ENCODE measurements around the gene FBXW8.

FBXW8 gene

GRCh38 chr12:116990971-116991966 is 80.5 kb downstream of the FBXW8 start:
- DNase-seq (ENCODE audit: low spot score): no peak

- no peak for DNase-seq (ENCODE audit: low spot score)
Measured at GRCh38 chr12:116996093-116996492, 85.3 kb downstream of the FBXW8 start.

GRCh38 chr12:116996621-116997020 is 85.9 kb downstream of the FBXW8 start:
- no peak for DNase-seq (ENCODE audit: low spot score)

GRCh38 chr12:116999066-116999465 is 88.3 kb downstream of the FBXW8 start:
- DNase-seq (ENCODE audit: low spot score): no peak

DNA sequence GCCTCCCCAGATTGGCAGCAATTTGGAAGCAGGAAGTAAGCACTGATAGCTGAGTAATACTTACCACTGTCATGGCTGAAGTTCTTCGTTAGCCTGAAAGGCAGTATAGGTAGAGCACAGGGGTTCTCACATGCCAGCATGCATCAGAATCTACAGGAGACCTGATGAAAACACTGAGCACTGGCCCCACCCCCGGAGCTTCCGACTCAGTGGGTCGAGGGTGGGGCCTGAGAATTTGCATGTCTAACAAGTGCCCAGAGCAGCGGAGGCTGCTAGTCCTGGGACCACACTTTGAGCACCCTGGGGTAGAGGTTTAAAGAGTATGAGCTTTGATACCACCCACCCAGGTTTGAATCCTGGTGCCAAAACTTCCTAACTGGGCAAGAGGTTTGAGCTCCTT is 89.6 kb downstream of the FBXW8 start:
- no peak for DNase-seq (ENCODE audit: low spot score)

GRCh38 chr12:117002051-117002817 is 91.5 kb downstream of the FBXW8 start:
- DNase-seq (ENCODE audit: low spot score): no peak

DNA sequence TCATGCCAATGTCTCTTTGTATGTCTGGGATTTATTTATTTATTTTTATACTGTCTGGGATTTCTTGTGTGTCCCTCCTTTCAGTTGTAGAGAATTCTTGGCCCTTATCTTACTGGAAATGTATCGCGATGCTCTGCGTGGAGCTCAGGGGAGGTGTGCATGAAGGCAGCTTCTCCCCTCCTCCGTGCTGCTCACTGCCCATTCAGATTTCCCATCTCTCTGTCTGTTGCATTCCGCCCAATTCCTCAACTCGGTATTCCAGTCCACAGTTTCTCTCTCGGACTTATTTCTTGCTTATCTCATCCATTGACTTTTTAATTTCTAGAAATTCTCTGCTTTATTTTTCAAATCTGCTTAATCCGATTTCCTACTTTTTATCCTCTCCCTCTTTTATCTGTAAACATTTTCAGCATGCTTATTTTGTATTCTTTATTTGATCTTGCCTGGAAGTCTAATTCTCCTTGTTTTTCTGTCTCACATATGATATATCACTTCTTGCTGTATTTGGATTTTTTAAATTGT is 93.2 kb downstream of the FBXW8 start:
- no peak for DNase-seq (ENCODE audit: low spot score)

DNA sequence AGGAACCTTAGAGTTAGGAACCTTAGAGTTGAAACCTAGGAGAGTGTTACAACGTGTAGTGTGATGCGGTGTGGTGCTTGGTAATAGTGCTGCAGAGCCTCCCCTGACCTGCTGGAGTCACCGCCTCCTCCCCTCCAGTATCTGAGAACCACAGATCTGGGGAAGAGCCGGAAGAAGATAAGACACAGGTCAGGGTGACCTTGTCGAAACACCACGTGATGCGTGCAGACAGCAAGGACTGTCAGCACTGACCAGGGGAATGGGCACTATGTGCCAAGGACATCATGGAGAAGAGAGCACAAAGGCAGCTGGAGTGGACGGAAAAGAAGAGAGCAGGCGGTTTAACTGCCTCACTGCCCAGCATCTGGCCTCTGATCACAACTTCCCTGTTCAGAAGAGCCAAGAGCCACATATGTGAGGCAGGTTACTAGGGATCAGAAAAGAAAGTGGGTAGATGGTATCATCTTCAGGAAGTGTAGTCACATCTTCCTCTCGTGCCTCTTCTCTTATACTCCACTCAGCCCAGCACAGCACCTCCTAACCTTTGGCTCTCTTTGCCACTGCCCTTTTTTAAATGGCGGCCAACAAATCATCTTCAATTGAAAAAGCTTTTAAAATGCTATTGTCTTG is 94.8 kb downstream of the FBXW8 start:
- DNase-seq (ENCODE audit: low spot score): no peak

DNA sequence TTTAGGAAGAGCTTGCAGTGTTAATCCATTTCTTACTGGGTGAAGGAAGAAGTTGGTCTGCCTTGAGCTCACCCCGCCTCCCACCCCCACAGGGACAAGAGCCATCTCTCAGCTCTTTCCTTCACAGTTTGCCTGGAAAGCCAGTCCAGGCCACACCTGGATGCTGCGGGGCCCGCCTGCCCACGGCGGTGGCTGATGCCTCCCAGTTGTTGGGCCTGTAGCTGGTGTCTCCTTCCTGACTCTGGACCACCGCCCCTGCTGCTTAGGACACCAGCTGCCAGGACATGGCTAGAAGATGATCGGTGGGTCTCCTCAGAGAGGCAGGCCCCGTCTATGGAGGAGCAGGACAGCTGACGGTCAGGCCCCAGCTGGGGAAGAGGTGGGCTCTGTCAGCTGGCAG is 95.6 kb downstream of the FBXW8 start:
- no peak for DNase-seq (ENCODE audit: low spot score)

DNA sequence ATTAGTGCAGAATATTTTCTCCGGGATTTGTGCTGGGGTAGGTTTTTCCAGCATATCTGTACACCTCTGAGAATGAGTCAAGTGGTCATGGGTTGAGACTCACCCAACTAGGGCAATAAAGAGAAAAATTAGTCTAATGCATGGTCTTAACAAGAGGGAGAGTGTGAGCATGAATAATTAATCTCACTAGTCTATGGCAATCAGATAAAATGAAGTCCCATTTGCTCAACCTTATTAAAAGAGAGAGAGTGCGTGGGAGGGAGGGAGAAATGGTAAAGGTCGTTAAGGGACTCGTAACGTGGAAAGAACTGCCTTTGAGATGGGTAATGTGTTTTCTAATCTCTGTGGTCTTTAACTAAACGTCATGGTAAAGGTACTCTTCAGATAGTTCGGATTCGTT is 96.8 kb downstream of the FBXW8 start:
- DNase-seq (ENCODE audit: low spot score): no peak

GRCh38 chr12:117009759-117010158 is 99.0 kb downstream of the FBXW8 start:
- DNase-seq (ENCODE audit: low spot score): no peak

GRCh38 chr12:117010693-117011451 is 100.1 kb downstream of the FBXW8 start:
- DNase-seq (ENCODE audit: low spot score): no peak

GRCh38 chr12:117011988-117012805 is 101.4 kb downstream of the FBXW8 start:
- DNase-seq (ENCODE audit: low spot score): no peak

DNA sequence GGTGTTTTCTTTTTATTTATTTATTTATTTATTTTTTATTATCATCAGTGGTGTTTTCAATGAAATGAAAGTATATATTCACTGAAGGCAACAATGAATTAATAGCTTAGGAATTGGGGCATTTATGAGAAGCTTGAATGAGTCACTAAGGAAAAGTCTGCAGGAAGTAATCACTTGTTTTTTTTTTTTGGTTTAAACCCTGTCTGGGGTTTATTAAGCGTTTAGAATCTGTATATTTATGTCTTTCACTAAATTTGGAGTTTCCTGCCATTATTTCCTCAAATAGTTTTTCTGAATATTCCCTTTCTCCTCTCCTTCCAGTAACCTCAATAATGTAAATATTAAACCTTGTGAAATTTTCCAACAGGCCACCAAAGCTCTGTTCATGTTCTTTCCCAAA is 103.0 kb downstream of the FBXW8 start:
- no peak for DNase-seq (ENCODE audit: low spot score)

DNA sequence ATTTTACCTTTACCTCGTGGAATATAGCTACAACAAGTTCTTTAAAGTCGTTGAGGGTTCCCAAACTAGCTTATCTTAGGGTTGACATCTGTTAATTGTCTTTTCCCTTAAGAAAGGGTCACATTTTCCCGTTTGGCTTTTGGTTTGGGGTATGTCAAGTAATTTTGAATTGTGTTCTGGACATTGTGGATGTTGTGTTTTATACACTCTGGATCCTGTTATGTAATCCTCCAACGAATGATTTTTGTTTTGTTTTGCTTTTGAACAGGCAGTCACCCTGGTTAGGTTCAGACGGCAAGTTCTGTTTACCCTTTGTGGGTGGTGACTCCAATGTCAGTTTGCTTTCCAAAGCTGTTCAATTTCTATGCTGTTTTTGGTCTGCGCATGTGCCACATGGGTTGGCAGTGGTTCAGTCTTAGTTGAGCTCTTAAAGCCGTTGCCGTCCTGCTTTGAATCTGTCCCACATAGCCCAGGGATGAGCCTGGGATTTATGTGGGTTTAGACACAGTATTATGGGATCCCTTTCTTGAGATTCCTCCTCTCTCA is 103.7 kb downstream of the FBXW8 start:
- no peak for DNase-seq (ENCODE audit: low spot score)

- DNase-seq (ENCODE audit: low spot score): no peak
Measured at GRCh38 chr12:117015811-117016210, 105.1 kb downstream of the FBXW8 start.

- no peak for DNase-seq (ENCODE audit: low spot score)
Measured at GRCh38 chr12:117017807-117018206, 107.1 kb downstream of the FBXW8 start.

DNA sequence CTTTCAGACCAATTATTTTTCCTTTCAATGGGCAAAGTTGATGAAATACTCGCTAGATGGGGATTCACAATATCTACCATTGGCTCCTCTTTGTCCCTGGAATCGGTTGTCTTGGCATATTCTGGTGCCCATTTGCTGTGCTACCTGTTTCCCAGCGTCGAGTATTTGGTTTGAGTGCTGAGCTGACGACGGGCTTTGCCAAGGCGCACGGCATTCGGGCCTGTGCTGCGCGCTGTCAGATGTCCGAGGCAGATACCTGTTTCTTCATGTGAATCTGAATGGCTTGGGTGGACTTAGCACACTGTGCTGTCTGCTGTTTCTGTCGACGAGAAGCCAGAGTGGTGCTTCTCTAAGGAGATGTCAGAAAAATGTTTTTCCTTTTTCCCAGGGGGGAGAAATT is 107.5 kb downstream of the FBXW8 start:
- no peak for DNase-seq (ENCODE audit: low spot score)

- no peak for DNase-seq (ENCODE audit: low spot score)
Measured at GRCh38 chr12:117018685-117019084, 107.9 kb downstream of the FBXW8 start.

DNA sequence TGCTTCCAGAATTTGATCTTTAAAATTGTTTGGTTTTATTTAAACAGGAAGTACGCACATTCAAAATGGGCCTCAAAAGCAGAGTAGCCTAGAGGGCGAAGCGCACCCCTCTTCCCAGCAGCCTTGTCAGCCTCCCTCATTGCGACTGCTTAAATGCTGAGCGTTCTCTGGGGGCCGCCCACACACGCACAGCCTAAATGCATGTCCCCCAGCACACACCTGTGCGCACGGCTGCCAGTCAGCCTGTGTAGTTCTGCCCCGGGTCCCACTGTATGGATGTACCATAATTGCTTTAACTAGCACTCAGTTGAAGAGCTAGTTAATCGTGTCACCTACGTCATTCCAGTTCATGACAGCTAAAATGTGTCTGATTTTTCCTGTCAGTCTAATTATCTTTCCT is 109.1 kb downstream of the FBXW8 start:
- DNase-seq (ENCODE audit: low spot score): no peak

Data from hematopoietic multipotent progenitor cell treated with erythropoietin and hydrocortisone succinate and interleukin-3 and kit ligand, for 17 days (in vitro differentiated cells).